HG02943 (cell line): Measurements from ENCODE around the gene MINDY4.

Experiments used
- ATAC-seq: cut with Tn5 transposase; IDR thresholded peaks from one replicate; pipeline ENCODE4 v1.9.1; 2021; ENCODE audit warnings: mild to moderate bottlenecking, low read depth, moderate library complexity; ENCODE audit not compliant: unreplicated experiment

Gene MINDY4

DNA sequence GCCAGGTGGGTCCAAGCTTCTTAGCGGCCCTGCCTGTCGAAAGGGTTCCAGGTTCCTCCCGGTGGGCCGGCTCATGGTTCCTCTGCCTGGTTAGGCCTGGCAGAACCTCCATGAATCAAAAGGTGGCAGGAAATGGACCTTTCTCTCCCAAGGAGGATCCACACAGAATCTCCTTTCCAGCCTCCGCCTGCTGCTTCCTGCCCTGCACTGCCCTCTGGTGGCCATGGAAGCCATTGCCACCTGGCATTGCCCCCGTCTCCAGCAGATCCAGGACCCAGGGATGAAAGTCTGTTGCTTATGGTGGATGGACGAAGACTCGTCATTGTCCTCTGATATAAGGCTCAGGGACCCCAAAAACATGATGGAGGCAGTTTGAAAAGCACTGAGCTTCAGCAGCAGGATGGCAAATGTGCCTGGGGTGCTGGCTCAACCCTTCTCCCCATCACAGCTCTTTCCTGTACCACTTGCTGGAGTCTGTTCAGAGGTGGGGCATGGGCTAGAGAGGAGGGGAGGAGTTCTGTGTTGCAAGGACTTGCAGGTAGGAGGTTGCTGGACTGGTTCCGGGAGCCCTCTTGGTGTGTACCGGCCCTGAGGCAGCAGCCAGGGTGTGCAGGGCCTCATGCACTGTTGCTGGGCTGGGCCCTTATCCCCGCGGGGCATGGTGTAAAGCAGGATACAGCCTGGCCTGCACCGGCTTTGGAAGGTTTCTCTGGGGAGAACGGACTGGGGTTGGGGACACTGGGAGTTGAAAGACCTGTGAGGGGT lies 30.6 kb upstream of the MINDY4 start:
- no peak for ATAC-seq

DNA sequence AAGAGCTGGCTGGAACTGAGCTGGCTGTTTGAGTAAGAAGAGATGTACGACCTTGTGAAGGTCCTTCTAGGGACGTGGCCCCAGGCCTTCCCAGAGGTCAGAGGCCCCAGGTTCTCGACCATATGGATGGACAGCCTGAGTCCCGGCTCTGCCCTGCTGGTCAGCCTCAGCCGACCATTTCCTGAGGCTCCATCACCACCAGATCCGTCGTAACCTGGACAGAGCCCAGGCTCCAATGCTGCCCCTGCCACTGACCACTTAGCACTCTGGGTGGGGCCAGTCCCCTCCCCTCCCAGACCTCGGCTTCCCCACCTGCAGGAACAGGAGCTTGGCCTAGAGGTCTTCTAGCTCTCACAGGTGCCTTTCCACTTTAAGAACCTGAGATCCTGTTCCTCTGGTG lies 29.9 kb upstream of the MINDY4 start:
- no peak for ATAC-seq

DNA sequence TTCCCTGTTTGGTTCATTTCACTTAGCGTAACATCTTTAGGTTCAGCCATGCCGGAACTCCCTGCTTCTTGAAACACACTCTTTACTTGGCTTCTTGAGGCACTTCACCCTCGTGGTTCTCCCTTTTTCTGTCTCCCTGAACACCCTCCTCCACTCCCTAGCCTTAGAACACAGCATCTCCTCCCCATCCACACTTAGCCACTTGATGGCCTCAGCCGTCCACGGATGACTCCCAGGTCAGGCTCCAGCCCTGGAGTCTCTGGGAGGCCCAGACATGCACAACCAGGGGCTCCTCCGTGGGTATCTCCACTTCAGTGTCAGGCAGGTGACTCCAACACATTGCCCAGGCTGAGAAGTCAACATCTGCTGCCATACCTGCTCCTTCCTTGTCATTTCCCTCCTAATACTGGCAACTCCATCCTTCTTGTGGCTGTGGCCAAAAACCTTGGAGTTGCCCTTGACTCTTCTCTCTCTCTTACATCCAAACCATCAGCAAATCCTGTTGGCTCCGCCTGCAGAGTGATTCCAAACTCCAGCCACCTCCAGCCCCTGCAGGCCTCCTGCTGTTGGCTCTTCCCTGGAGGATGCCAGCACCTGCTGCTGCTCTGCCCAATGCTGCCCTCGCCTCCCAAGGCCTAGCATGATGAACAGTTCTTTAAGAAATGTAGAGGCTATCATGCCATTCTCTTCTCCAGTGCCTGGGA lies 27.7 kb upstream of the MINDY4 start:
- ATAC-seq = no peak

DNA sequence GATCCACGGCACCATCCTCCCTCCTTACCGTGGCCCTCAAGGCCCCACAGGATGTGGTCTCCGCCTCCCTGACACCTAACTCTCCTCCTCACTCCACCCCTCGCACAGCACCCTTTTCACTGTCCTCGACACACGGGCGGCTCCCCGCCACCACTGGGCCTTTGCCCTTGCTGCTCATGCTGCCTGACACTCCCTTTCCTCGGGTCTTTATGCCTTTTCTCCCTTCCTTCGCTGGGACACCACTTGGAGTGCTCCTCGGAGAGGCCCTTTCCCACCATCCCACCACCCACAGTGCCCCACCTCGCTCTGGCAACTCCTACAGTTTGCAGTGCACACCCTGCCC lies 27.2 kb upstream of the MINDY4 start:
- no peak for ATAC-seq

DNA sequence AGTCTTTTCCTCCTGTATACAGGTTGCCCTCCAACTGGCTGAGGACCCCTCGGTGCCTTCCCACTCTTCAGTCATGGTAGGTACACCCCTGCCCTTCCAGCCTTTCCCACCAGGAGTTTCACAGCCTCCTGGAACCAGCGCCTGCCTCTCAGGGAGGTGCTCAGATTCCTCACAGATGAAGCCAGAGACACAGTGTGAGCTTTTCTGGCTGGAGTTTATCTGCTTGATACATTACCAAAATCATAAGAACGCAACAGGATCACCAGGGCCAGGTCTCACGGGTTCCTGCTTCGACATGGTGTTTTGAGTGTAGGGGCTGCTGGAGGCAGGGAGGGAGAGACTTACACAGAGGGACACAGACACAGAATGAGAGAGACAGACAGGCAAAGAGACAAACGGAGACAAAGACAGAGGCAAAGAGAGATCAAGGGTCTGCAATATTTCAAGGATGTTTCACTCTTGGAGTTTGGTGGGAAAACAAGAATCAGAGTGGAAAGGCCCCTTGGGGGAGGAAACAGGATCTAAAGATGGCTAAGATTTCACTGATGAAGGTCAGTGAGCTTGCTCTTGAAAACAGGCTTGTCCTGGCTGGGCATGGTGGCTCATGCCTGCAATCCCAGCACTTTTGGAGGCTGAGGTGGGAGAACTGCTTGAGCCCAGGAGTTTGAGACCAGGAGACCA lies 25.8 kb upstream of the MINDY4 start:
- no peak for ATAC-seq

DNA sequence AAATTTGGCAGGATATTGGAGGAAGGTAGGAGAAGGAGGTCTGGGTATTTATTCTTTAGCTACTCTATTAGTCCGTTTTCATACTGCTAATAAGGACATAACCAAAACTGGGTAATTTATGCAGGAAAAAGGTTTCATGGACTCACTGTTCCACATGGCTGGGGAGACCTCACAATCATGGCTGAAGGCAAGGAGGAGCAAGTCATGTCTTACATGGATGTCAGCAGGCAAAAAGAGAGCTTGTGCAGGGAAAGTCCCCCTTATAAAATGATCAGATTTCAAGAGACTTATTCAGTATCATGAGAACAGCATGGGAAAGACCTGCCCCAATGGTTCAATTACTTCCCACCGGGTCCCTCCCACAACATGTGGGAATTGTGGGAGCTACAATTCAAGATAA lies 21.2 kb upstream of the MINDY4 start:
- ATAC-seq = no peak

DNA sequence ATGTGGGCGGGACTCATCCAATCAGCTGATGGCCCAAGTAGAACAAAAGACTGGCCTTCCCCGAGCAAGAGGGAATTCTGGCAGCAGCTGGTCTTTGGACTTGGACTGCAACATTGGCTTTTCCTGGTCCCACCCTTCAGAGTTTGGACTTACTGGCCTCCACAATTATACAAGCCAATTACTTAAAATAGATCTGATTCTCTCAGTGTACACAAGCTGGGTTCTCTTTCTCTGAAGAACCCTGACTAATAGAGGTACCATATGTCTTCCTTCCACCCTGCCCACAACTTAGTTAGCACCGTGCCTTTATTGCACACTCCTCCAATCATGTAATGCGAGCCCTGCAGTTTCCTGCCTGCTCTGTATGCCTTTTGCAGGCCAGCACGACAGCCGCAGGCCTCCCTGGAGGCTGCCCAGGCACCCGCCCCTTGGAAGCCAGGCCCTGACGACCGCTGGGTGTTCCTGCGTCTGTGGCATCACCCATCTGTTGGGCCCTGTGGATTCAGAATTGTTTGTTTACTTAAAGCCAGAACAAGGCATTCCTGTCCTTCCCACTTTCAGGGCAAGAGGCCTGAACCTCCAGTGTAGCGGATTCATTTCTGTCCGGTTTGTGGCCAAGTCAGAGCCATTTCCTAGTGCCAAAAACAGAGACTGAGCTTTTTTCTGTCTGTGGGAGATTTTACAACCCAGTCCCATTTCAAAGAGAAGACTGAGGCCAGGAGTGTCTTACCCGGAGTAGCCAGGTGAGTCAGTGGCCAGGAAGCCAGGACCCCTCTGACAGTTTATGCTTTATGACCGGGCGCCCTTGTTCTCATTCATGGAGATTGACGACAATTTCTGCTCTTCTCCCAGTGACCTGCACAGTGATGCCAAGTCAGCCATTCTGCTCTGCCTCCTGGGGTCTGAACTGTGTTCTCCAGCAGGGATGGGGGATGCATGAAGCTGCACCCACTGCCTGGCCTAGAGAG lies 20.2 kb upstream of the MINDY4 start:
- ATAC-seq = no peak

DNA sequence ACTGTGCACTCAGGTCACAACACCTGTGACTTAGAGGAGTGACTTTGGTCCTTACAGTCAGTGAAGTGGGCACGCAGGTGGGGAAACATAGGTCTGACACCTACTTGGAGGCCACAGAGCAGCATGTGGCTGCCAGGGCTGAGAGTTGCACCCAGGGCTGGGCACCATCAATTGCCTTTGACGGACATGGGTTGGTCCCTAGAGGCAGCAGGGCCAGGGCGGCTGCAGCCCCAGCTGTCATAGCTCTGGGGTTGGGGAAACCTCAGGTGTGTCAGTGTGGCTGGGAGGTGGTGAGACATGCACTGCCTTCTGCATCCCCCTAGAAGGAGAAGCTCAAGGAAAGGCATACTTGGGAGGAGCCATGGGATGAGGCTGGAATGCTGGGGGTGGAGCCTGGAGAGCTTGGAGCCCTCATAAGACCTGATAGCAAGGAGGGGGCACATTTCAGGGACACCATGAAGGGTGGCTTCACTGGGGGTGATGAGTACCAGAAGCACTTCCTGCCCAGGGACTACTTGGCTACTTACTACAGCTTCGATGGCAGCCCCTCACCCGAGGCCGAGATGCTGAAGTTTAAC lies 19.4 kb upstream of the MINDY4 start, which contains the start of gene INMT:
INMT (plus strand) TSS at position 440 of the 578 bp plus-strand sequence; CDS start at position 456, 16 bp downstream.
- no peak for ATAC-seq

DNA sequence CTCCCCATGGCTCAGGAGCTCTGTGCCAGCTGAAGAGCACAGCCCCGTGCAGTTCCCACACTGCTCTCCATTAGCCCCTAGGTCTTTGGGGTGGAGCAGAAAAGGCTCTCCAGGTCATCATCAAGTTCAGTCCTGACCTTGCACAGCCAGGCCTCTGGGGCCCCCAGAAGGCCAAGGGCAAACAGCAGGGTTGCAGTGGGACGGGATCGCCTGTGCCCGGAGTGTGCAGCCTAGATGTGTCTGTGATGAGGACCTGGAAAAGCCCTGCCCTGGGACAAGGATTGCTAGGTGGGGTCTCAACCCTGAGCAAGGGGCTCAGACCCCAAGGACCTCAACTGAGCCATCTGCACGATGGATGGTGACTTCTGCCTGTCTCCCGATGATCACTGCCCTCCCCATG lies 18.7 kb upstream of the MINDY4 start:
- ATAC-seq = no peak

DNA sequence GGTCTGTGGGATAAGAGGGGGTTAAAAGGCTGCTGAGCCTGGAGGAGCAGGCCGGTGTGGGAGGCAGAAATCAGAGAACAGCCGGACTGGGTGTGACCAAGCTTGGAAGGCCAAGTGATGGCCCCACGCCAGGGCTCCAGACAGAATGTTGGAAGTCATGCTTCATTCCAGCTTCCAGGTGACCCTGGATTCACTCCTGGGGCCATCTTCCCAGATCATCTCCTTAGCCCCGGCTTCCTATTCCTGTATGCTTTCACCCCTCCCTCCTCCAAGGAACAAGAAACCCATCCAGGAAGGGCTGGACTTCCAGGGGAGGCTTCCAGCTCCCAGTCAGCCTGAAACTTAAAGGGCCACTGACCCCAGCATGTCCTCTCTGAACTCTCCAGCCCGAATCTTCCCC lies 18.2 kb upstream of the MINDY4 start:
- ATAC-seq = no peak

DNA sequence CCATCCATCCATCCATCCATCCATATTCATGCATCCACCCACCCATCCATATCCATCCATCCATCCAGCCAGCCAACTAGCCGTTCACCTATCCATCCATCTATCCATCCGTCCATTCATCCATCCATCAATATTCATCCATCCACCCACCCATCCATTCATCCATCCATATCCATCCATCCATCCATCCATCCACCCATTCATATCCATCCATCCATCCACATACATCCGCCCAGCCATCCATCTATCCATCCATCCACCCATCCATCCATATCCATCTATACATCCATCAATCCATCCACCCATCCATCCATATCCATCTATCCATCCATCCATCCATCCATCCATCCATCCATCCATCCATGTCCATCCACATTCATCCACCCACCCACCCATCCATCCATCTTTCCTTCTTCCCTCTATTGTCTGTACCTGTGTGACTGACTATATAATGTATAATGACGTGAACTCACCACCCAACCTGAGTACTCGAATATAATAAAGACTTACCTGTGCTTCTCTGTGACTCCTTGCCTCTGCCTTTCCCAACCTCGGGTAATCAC lies 16.8 kb upstream of the MINDY4 start:
- no peak for ATAC-seq

DNA sequence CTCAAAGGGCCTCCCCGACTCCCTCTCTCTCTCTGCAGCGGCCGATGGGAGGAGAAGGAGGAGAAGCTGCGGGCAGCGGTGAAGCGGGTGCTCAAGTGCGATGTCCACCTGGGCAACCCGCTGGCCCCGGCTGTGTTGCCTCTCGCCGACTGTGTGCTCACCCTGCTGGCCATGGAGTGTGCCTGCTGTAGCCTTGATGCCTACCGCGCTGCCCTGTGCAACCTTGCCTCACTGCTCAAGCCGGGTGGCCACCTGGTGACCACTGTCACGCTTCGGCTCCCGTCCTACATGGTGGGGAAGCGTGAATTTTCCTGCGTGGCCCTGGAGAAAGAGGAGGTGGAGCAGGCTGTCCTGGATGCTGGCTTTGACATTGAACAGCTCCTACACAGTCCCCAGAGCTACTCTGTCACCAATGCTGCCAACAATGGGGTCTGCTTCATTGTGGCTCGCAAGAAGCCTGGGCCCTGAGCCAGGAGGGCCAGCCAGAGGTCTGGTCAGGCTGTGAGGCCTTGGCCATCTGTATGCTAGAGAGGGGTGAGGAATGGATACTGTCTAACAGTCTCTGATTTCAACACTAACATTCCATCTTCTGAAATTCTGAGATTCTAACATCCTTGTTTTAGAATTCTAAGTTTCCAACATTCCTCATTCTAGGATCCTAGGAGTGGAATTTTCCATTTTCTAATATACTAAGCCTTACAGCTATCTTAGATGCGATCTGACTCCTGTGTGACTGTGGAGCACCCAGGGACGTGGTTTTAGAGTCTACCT lies 15.6 kb upstream of the MINDY4 start:
- ATAC-seq = no peak

DNA sequence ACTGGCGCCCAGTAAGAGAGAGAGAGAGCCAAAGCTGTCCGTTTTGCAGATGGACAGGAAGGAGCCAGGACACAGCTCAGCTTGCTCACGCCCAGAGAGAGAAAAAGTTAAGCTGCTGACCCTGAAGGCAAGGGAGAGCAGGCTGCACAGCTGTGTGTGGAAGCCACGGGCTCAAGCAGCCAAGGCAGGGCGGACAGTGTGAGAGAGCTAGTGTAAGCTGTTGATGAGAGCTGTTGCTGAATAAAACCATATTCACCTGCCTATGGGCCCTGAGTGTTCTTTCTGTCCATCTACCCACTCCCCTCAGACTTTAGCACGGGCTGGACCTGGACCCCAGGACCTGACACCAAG lies 13.9 kb upstream of the MINDY4 start:
- ATAC-seq = no peak

DNA sequence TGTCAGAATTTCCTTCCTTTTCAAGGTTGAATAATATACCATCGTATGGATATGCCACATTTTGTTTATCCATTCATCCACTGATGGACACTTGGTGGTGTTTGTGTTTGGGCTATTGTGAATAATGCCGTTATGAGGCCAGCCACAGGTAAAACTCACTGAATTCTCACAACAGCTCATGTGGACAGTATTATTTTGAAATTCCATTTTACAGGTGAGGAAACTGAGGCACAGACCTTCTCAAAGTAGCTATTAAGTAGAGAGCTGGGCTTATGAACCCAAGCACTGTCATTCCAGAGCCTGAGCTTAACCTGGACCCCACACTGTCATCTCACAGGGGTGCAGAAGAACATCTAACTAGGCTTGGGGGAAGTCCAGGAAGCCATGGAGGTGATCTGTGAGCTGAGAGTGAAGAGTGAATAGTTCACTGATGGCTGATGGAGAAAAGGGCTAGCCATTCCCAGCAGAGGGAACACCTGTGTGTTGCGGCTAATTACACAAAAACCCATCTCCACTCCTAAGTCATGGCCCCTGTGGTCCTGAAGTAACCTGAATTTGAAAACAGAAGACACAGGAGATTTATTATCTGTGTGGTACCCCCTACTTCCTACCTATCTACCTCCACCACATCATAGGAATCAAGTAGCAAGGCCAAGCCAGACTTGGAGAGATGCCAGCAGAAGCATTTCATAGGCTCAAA lies 10.6 kb upstream of the MINDY4 start:
- no peak for ATAC-seq

DNA sequence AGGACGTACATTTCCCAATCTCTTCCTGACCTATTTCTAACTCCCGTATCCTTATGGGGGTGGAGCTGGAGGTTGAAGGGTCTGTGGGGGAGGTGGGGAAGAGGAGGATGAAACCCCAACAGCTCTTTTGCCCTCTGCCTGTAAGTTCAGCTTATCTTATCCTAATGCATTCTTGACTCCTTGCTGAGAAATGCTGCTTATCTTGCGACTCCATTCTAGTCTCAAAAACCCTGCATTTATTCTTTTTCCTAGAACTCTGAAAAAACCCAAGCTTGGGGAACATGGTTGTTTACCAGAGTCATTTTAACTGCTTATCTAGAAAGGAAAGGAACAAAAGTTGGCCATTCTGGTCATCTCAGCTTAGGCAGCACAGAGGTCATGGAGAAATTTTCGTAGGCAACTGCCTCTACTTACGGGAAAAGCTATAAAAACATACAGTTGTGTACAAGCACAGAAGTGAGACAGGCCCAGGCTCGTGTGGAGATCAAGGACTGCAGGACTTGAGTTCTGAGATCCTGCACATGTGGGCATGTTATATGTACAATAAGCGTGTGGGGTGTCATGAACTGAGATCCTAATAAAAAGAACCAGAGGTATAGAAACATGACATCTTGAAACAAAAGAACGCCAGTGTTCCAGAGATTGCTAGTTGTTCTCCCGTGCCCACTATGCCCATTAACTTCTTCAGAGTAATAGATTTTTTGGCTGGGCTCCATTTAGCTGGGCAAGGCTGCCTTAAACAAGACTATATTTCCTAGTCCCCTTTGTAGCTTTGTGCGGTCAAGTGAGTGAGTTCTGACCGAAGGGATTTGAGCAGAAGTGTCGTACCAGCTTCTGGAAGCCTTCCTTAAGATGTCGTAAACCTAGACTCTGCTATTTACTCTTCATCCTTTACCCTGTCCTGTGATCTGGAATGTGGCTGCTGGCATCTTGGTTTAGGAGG lies 9.7 kb upstream of the MINDY4 start:
- no peak for ATAC-seq

DNA sequence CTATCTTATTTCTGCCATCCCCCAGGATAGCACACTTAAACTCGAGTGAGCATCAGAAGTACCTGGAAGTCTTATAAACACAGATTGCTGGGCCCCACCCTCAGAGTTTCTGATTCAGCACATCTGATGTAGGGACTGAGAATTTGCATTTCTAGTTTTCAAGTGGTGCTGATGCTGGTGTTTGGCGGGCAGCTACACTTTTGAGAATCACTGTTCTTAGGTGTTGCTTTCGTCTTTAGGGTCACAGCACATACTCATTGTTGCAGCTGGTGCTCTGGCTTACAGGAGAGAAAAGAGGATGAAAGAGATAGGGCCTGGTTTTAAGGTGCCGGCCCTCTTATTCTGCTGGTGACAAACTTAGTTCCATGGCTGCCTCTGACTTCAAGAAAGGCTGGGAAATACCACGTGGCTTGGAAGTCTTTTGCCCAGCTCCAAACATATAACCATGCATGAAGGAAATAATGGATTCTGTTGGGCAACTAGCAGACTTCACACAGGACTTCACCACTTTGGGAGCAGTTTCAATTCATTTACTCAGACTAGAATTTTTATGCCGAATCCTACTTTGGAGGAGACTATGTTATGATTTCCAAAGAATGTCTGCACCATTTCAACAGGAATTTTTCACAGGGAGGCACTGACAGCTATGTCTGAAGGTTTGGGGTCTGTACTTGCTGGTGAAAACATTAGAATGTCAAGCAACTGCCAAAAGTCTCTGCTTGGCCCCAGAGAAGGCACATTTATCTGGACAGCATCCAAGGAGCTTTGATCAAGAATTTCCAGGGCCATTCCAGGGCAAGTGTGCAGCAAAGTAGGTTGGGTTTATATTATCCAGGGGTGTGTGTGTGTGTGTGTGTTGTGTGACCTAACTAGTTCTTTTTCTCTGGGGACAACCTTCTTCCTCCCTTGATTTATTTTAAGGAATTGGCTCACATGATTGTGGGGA lies 6.9 kb upstream of the MINDY4 start:
- no peak for ATAC-seq
